IPS-18a (cell line): ENCODE measurements around the gene MBD3L2B.
A peak's percentile ranks its signal among the peaks of the same experiment; 100 is the strongest.
"Not testable (repeated sequence)": the region's sequence is repeated elsewhere in the genome, so short reads cannot be mapped to it uniquely, and the experiment has no call there.

Source experiments
- H3K27ac ChIP-seq: one replicate; pipeline ENCODE4 v1.5.1; 2013; ENCODE audit warnings: low read length
- H3K27me3 ChIP-seq: one replicate; pipeline ENCODE4 v1.6.1; 2013; ENCODE audit warnings: mild to moderate bottlenecking, low read length; ENCODE audit not compliant: control insufficient read depth, insufficient read depth
- H3K36me3 ChIP-seq: one replicate; pipeline ENCODE4 v1.6.1; 2013; ENCODE audit warnings: low read depth, low read length; ENCODE audit not compliant: control insufficient read depth
- H3K4me1 ChIP-seq: one replicate; pipeline ENCODE4 v1.6.1; 2013; ENCODE audit warnings: low read depth, low read length; ENCODE audit not compliant: control insufficient read depth
- H3K4me3 ChIP-seq: one replicate; pipeline ENCODE4 v1.5.1; 2013; ENCODE audit warnings: low read length
- H3K9ac ChIP-seq: one replicate; pipeline ENCODE4 v1.6.1; 2013; ENCODE audit warnings: mild to moderate bottlenecking, low read length, moderate library complexity
- H3K9me3 ChIP-seq: one replicate; pipeline ENCODE4 v1.6.1; 2013; ENCODE audit warnings: low read depth, low read length; ENCODE audit not compliant: control insufficient read depth

The MBD3L2B gene

GRCh38 chr19:7021331-7021730, at the start of gene MBD3L2B:
MBD3L2B (minus strand) TSS chr19:7021431; CDS start chr19:7021397, 34 bp downstream.
- H3K4me3 ChIP-seq, H3K36me3 ChIP-seq, H3K27me3 ChIP-seq, H3K4me1 ChIP-seq, H3K27ac ChIP-seq, H3K9ac ChIP-seq: not testable (repeated sequence)
- peaks cover 12% of the 10 kb centered on the region for H3K9me3 ChIP-seq

- peak overlapping the region; percentile 70 for H3K9ac ChIP-seq
- H3K9me3 ChIP-seq, result peaks cover 4% of the 10 kb centered on the region
- no peaks in the 10 kb centered on the region for H3K27me3 ChIP-seq
- H3K4me1 ChIP-seq, result peaks cover 4% of the 10 kb centered on the region
- peak overlapping the region; percentile 96 for H3K4me3 ChIP-seq
- H3K27ac ChIP-seq, result no peak overlapping the region
- H3K36me3 ChIP-seq, result peaks cover 11% of the 10 kb centered on the region
Observed at GRCh38 chr19:7069904-7070226, 48.6 kb upstream of the MBD3L2B start.

- peaks cover 4% of the 10 kb centered on the region for H3K4me1 ChIP-seq
- peaks cover 11% of the 10 kb centered on the region for H3K36me3 ChIP-seq
- H3K27me3 ChIP-seq, result no peaks in the 10 kb centered on the region
- H3K9me3 ChIP-seq, result peaks cover 4% of the 10 kb centered on the region
- peak within 1 kb of the TSS; percentile 96 for H3K4me3 ChIP-seq
- peak within 1 kb of the TSS; percentile 70 for H3K9ac ChIP-seq
- H3K27ac ChIP-seq, result no peak within 1 kb of the TSS
Observed at GRCh38 chr19:7069042-7069903, 48.0 kb upstream of the MBD3L2B start, which contains the start of gene ZNF557. ZNF557 (plus strand) TSS chr19:7069703; CDS start chr19:7075075, 5,372 bp downstream.

- Histone ChIP-seq H3K27me3 (no peaks in the 10 kb centered on the region), H3K27ac (no peak overlapping the region), H3K9ac (no peak overlapping the region), H3K36me3 (peaks cover 11% of the 10 kb centered on the region), H3K4me1 (peaks cover 4% of the 10 kb centered on the region), H3K9me3 (peaks cover 4% of the 10 kb centered on the region), H3K4me3 (peak overlapping the region; percentile 96)
Observed at GRCh38 chr19:7068599-7068998, 47.4 kb upstream of the MBD3L2B start.

GRCh38 chr19:7067716-7068115, 46.5 kb upstream of the MBD3L2B start:
- Histone ChIP-seq H3K36me3 (peaks cover 9% of the 10 kb centered on the region), H3K9ac (no peak overlapping the region), H3K27ac (no peak overlapping the region), H3K9me3 (peaks cover 4% of the 10 kb centered on the region), H3K27me3 (no peaks in the 10 kb centered on the region), H3K4me1 (peaks cover 4% of the 10 kb centered on the region), H3K4me3 (no peak overlapping the region)

GRCh38 chr19:7067122-7067521, 45.9 kb upstream of the MBD3L2B start:
- not testable (repeated sequence) for H3K36me3 ChIP-seq, H3K27ac ChIP-seq, H3K4me1 ChIP-seq, H3K4me3 ChIP-seq, H3K27me3 ChIP-seq, H3K9me3 ChIP-seq, H3K9ac ChIP-seq

- H3K27me3 ChIP-seq, result no peaks in the 10 kb centered on the region
- H3K9me3 ChIP-seq, result peaks cover 4% of the 10 kb centered on the region
- H3K9ac ChIP-seq, result no peak overlapping the region
- H3K4me1 ChIP-seq, result no peaks in the 10 kb centered on the region
- no peaks in the 10 kb centered on the region for H3K36me3 ChIP-seq
- no peak overlapping the region for H3K27ac ChIP-seq
- H3K4me3 ChIP-seq, result no peak overlapping the region
Observed at GRCh38 chr19:7063764-7064418, 42.7 kb upstream of the MBD3L2B start.

GRCh38 chr19:7063339-7063738, 42.1 kb upstream of the MBD3L2B start:
- Histone ChIP-seq H3K27ac (no peak overlapping the region), H3K4me1 (no peaks in the 10 kb centered on the region), H3K9ac (no peak overlapping the region), H3K4me3 (no peak overlapping the region), H3K36me3 (no peaks in the 10 kb centered on the region), H3K9me3 (peaks cover 4% of the 10 kb centered on the region), H3K27me3 (no peaks in the 10 kb centered on the region)

- H3K27ac ChIP-seq, H3K9ac ChIP-seq, H3K27me3 ChIP-seq, H3K9me3 ChIP-seq, H3K4me1 ChIP-seq, H3K4me3 ChIP-seq, H3K36me3 ChIP-seq: not testable (repeated sequence)
Observed at GRCh38 chr19:7059977-7060376, 38.7 kb upstream of the MBD3L2B start.

- not testable (repeated sequence) for H3K9ac ChIP-seq, H3K9me3 ChIP-seq, H3K27ac ChIP-seq, H3K36me3 ChIP-seq, H3K27me3 ChIP-seq, H3K4me3 ChIP-seq, H3K4me1 ChIP-seq
Observed at GRCh38 chr19:7058576-7058975, 37.3 kb upstream of the MBD3L2B start, which contains the start of gene MBD3L3. MBD3L3 (minus strand) TSS chr19:7058676; CDS start chr19:7058605, 71 bp downstream.

GRCh38 chr19:7056371-7056770, 35.1 kb upstream of the MBD3L2B start:
- H3K9ac ChIP-seq, H3K9me3 ChIP-seq, H3K36me3 ChIP-seq, H3K27ac ChIP-seq, H3K4me3 ChIP-seq, H3K27me3 ChIP-seq, H3K4me1 ChIP-seq: not testable (repeated sequence)

- not testable (repeated sequence) for H3K9me3 ChIP-seq, H3K4me1 ChIP-seq, H3K9ac ChIP-seq, H3K27ac ChIP-seq, H3K36me3 ChIP-seq, H3K27me3 ChIP-seq, H3K4me3 ChIP-seq
Observed at GRCh38 chr19:7055679-7056078, 34.4 kb upstream of the MBD3L2B start.
